ENCODE measurements around the gene KRTAP13-4. TPM values are rescaled to one million over a fixed set of nuclear protein-coding genes. Genes with fewer than 3 reads are reported as not detected.
A peak's percentile ranks its signal among the peaks of the same experiment; 100 is the strongest.

The KRTAP13-4 gene
- polyA plus RNA-seq, 2 of the 4 experiments (the other 2 are of a cell fraction): not detected

GRCh38 chr21:30408782-30409494 lies 21.1 kb upstream of the KRTAP13-4 start:
- Histone ChIP-seq H3K4me2 (no peak overlapping the region), H3K9me3 (no peaks in the 10 kb centered on the region), H3K4me1 (no peaks in the 10 kb centered on the region), H3K4me3 (no peak overlapping the region), H3K27ac (no peak overlapping the region)
- ChIA-PET CTCF (interaction anchor here (0.6 to 0.9 kb wide), 3 partner anchors 30 to 364 kb away, joined by 3 read pairs; no protein-coding TSS in a partner anchor), POLR2A (no interaction called here)
- FAIRE-seq (no peak), ATAC-seq (peak in 1 of 2 experiments; percentile 80; a peak in 4 of 6 replicates), DNase-seq (ENCODE audit: low read depth in 1 of 2, low spot score in 1 of 2) (peak; percentile 0 to 72)
- TF ChIP-seq RAD21 (conservative IDR thresholded peaks at IDR 0.05 in 1 of 2, IDR thresholded peaks at IDR 0.05 in 1 of 2) (peak in 1 of 2 experiments; percentile 11; a peak in 1 of 5 replicates), REST (IDR thresholded peaks at IDR 0.05) (no peak), POLR2A (IDR thresholded peaks at IDR 0.05; ENCODE audit: low read length) (no peak), NR3C1 (IDR thresholded peaks at IDR 0.05) (no peak)
- WGBS (ENCODE audit: missing lambda C conversion rate): 6% methylated on average over 11 of the region's 14 CpGs

DNA sequence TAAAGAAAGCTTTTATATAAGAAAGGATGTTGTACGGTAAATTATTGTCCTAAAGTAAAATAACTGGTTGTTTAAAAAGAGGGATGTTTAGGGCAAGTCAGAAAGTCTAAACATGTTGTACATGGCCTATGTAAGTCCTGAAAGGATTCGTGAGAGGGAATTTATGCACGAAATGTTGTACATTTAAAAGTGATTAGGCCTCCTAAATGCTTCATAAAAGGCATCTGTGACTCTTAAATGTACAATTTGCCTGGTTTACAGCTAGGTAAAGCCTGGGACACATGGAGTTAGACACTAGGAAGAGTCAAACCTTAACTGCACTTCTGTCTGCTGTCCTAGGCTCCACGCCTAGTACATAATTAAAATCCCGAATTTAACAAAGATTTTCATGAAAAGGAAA lies 14.0 kb upstream of the KRTAP13-4 start:
- DNase-seq (ENCODE audit: low read depth in 1 of 2, low spot score in 1 of 2): no peak
- no peak overlapping the region for H3K4me3 ChIP-seq
- no peaks in the 10 kb centered on the region for H3K4me1 ChIP-seq
- no peak overlapping the region for H3K4me2 ChIP-seq
- TF ChIP-seq FOSB (CRISPR knock-in tag; IDR thresholded peaks at IDR 0.05) (no peak), GATA3 (IDR thresholded peaks at IDR 0.05; ENCODE audit: borderline replicate concordance) (no peak), MYC (IDR thresholded peaks at IDR 0.05; ENCODE audit: borderline replicate concordance, low read length) (no peak), CEBPB (IDR thresholded peaks at IDR 0.05) (no peak), HEYL (CRISPR knock-in tag; IDR thresholded peaks at IDR 0.05) (no peak), REST (IDR thresholded peaks at IDR 0.05) (no peak), EHF (CRISPR knock-in tag; IDR thresholded peaks at IDR 0.05) (no peak), ZSCAN20 (CRISPR knock-in tag; IDR thresholded peaks at IDR 0.05) (no peak), EHMT2 (IDR thresholded peaks at IDR 0.05; ENCODE audit: low read depth) (no peak), CHD2 (IDR thresholded peaks at IDR 0.05; ENCODE audit: low read length, partially characterized antibody) (no peak), MAZ (IDR thresholded peaks at IDR 0.05; ENCODE audit: borderline replicate concordance, low read depth, low read length) (no peak), HOXB5 (CRISPR knock-in tag; IDR thresholded peaks at IDR 0.05) (no peak), PHF8 (IDR thresholded peaks at IDR 0.05; ENCODE audit: borderline replicate concordance, low read depth) (no peak), FOXS1 (CRISPR knock-in tag; IDR thresholded peaks at IDR 0.05) (no peak)
- TF ChIP-seq, protein P1, sequence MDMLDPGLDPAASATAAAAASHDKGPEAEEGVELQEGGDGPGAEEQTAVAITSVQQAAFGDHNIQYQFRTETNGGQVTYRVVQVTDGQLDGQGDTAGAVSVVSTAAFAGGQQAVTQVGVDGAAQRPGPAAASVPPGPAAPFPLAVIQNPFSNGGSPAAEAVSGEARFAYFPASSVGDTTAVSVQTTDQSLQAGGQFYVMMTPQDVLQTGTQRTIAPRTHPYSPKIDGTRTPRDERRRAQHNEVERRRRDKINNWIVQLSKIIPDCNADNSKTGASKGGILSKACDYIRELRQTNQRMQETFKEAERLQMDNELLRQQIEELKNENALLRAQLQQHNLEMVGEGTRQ (IDR thresholded peaks at IDR 0.05): no peak
- TF ChIP-seq, protein P2, sequence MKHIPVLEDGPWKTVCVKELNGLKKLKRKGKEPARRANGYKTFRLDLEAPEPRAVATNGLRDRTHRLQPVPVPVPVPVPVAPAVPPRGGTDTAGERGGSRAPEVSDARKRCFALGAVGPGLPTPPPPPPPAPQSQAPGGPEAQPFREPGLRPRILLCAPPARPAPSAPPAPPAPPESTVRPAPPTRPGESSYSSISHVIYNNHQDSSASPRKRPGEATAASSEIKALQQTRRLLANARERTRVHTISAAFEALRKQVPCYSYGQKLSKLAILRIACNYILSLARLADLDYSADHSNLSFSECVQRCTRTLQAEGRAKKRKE (CRISPR knock-in tag; IDR thresholded peaks at IDR 0.05; ENCODE audit: low read depth): no peak
- TF ChIP-seq, protein P3, sequence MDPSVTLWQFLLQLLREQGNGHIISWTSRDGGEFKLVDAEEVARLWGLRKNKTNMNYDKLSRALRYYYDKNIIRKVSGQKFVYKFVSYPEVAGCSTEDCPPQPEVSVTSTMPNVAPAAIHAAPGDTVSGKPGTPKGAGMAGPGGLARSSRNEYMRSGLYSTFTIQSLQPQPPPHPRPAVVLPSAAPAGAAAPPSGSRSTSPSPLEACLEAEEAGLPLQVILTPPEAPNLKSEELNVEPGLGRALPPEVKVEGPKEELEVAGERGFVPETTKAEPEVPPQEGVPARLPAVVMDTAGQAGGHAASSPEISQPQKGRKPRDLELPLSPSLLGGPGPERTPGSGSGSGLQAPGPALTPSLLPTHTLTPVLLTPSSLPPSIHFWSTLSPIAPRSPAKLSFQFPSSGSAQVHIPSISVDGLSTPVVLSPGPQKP (IDR thresholded peaks at IDR 0.05; ENCODE audit: low read depth, low read length): no peak
- TF ChIP-seq, protein P4, sequence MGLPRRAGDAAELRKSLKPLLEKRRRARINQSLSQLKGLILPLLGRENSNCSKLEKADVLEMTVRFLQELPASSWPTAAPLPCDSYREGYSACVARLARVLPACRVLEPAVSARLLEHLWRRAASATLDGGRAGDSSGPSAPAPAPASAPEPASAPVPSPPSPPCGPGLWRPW (IDR thresholded peaks at IDR 0.05): no peak
- WGBS (ENCODE audit: missing lambda C conversion rate): 3% methylated on average over 5 of the region's 5 CpGs
- ChIA-PET CTCF (no interaction called here), POLR2A (no interaction called here)
- no peaks in the 10 kb centered on the region for H3K9me3 ChIP-seq
- H3K27ac ChIP-seq: no peak overlapping the region
- no peak for ATAC-seq
- no peak for FAIRE-seq
